Adipocyte (in vitro differentiated cells): ENCODE data around the gene PYGO2.
"Not testable (repeated sequence)": the region's sequence is repeated elsewhere in the genome, so short reads cannot be mapped to it uniquely, and the experiment has no call there.

Source experiments
- DNase-seq: peaks from one replicate; pipeline ENCODE4 v3.0.0-alpha.2; 2015; ENCODE audit warnings: low read depth
- H3K27me3 ChIP-seq: replicated peaks from 2 replicates; pipeline ENCODE4 v1.7.0; 2013; ENCODE audit warnings: mild to moderate bottlenecking, low read length, moderate library complexity; ENCODE audit not compliant: control insufficient read depth, insufficient read depth
- H3K36me3 ChIP-seq: 2 replicates; pipeline ENCODE4 v1.7.0; 2013; ENCODE audit warnings: low read length, mild to moderate bottlenecking, moderate library complexity; ENCODE audit not compliant: control insufficient read depth, insufficient read depth, severe bottlenecking
- H3K4me1 ChIP-seq: 2 replicates; pipeline ENCODE4 v1.7.0; 2013; ENCODE audit warnings: mild to moderate bottlenecking, low read length, moderate library complexity; ENCODE audit not compliant: control insufficient read depth, insufficient read depth
- H3K4me3 ChIP-seq: 2 replicates; pipeline ENCODE4 v1.7.0; 2013; ENCODE audit warnings: mild to moderate bottlenecking, low read length, moderate library complexity
- H3K9ac ChIP-seq: 2 replicates; pipeline ENCODE4 v1.7.0; 2013; ENCODE audit warnings: mild to moderate bottlenecking, low read length, moderate library complexity
- H3K9me3 ChIP-seq: 2 replicates; pipeline ENCODE4 v1.7.0; 2013; ENCODE audit warnings: mild to moderate bottlenecking, low read length, moderate library complexity; ENCODE audit not compliant: control insufficient read depth

Gene PYGO2

GRCh38 chr1:154988058-154988954, 26.7 kb upstream of the PYGO2 start:
- Histone ChIP-seq H3K4me3 (no peak overlapping the region), H3K27me3 (no peaks in the 10 kb centered on the region), H3K9ac (no peak overlapping the region), H3K36me3 (peaks cover 26% of the 10 kb centered on the region), H3K4me1 (peaks cover 31% of the 10 kb centered on the region), H3K9me3 (no peaks in the 10 kb centered on the region)
- DNase-seq: no peak

GRCh38 chr1:154987326-154987725, 25.7 kb upstream of the PYGO2 start:
- no peak for DNase-seq
- H3K36me3 ChIP-seq: peaks cover 26% of the 10 kb centered on the region
- H3K9ac ChIP-seq: peak overlapping the region; percentile 22
- H3K4me3 ChIP-seq: no peak overlapping the region
- H3K9me3 ChIP-seq: no peaks in the 10 kb centered on the region
- no peaks in the 10 kb centered on the region for H3K27me3 ChIP-seq
- H3K4me1 ChIP-seq: peaks cover 28% of the 10 kb centered on the region

- H3K4me3 ChIP-seq, H3K9me3 ChIP-seq, DNase-seq, H3K27me3 ChIP-seq: not testable (repeated sequence)
- peak overlapping the region; percentile 22 for H3K9ac ChIP-seq
- peaks cover 28% of the 10 kb centered on the region for H3K4me1 ChIP-seq
- peaks cover 26% of the 10 kb centered on the region for H3K36me3 ChIP-seq
Observed at GRCh38 chr1:154986736-154987135, 25.2 kb upstream of the PYGO2 start.

GRCh38 chr1:154983776-154984466, 22.3 kb upstream of the PYGO2 start:
- Histone ChIP-seq H3K9ac (peak overlapping the region; percentile 92), H3K4me3 (peak overlapping the region; percentile 96), H3K9me3 (no peaks in the 10 kb centered on the region), H3K36me3 (peaks cover 18% of the 10 kb centered on the region), H3K4me1 (peaks cover 28% of the 10 kb centered on the region), H3K27me3 (no peaks in the 10 kb centered on the region)
- DNase-seq: peak; percentile 25

GRCh38 chr1:154982897-154983648, 21.5 kb upstream of the PYGO2 start, which contains the start of gene FLAD1:
TSS of gene FLAD1 (plus strand) at chr1:154983344. CDS start at chr1:154983695, 351 bp downstream.
- H3K36me3 ChIP-seq: peaks cover 14% of the 10 kb centered on the region
- peaks cover 28% of the 10 kb centered on the region for H3K4me1 ChIP-seq
- DNase-seq: peak; percentile 100
- H3K9ac ChIP-seq: peak within 1 kb of the TSS; percentile 92
- H3K27me3 ChIP-seq: no peaks in the 10 kb centered on the region
- H3K4me3 ChIP-seq: peak within 1 kb of the TSS; percentile 96
- H3K9me3 ChIP-seq: no peaks in the 10 kb centered on the region

- Histone ChIP-seq H3K36me3 (peaks cover 11% of the 10 kb centered on the region), H3K9me3 (no peaks in the 10 kb centered on the region), H3K27me3 (no peaks in the 10 kb centered on the region), H3K9ac (peak overlapping the region; percentile 92), H3K4me1 (peaks cover 23% of the 10 kb centered on the region), H3K4me3 (peak overlapping the region; percentile 96)
- DNase-seq: no peak
Observed at GRCh38 chr1:154982341-154982740, 20.8 kb upstream of the PYGO2 start.

- H3K27me3 ChIP-seq: no peaks in the 10 kb centered on the region
- H3K4me3 ChIP-seq: no peak overlapping the region
- peaks cover 16% of the 10 kb centered on the region for H3K4me1 ChIP-seq
- H3K9me3 ChIP-seq: no peaks in the 10 kb centered on the region
- DNase-seq: no peak
- peaks cover 11% of the 10 kb centered on the region for H3K36me3 ChIP-seq
- H3K9ac ChIP-seq: no peak overlapping the region
Observed at GRCh38 chr1:154978360-154978759, 16.8 kb upstream of the PYGO2 start.

- H3K36me3 ChIP-seq: peaks cover 11% of the 10 kb centered on the region
- not testable (repeated sequence) for H3K4me3 ChIP-seq, H3K9me3 ChIP-seq, H3K27me3 ChIP-seq, DNase-seq, H3K9ac ChIP-seq
- peaks cover 22% of the 10 kb centered on the region for H3K4me1 ChIP-seq
Observed at GRCh38 chr1:154977762-154978161, 16.2 kb upstream of the PYGO2 start.

- no peaks in the 10 kb centered on the region for H3K27me3 ChIP-seq
- peaks cover 38% of the 10 kb centered on the region for H3K4me1 ChIP-seq
- DNase-seq: peak; percentile 80
- peak overlapping the region; percentile 90 for H3K4me3 ChIP-seq
- no peaks in the 10 kb centered on the region for H3K9me3 ChIP-seq
- H3K9ac ChIP-seq: peak overlapping the region; percentile 97
- peaks cover 11% of the 10 kb centered on the region for H3K36me3 ChIP-seq
Observed at GRCh38 chr1:154975409-154976059, 14.0 kb upstream of the PYGO2 start.

- Histone ChIP-seq H3K9ac (peak overlapping the region; percentile 97), H3K4me1 (peaks cover 38% of the 10 kb centered on the region), H3K9me3 (no peaks in the 10 kb centered on the region), H3K36me3 (peaks cover 11% of the 10 kb centered on the region), H3K27me3 (no peaks in the 10 kb centered on the region), H3K4me3 (peak overlapping the region; percentile 90)
- peak; percentile 99 for DNase-seq
Observed at GRCh38 chr1:154974808-154975408, 13.3 kb upstream of the PYGO2 start.
